ENCODE data around the gene DTNB. TPM values are rescaled to one million over a fixed set of nuclear protein-coding genes. Genes with fewer than 3 reads are reported as not detected.

The DTNB gene
- total RNA-seq, 1 donor from 2014 or later = 17.9 TPM

DNA sequence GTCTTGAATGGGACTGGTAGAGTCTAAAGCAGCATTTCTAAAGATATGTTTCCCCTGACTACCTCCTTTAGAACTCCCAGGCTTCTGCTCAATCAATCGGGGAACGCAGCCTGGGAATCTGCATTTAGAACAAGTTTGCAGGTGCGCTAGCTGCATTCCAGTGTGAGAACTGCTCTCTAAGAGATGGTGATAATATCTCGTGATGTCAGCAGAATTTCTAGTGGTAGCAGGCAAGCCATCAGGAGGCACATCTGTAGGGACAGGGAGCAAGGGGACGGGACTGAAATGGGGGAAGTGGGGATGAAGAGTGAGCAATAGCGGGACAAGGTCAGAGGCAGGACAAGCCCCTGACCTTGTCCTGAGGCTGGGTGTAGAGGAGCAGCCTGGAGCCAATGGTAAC lies 211.4 kb downstream of the DTNB start:
- Histone ChIP-seq H3K4me1 (no peaks in the 10 kb centered on the region), H3K36me3 (no peaks in the 10 kb centered on the region), H3K27ac (no peak overlapping the region), H3K9me3 (no peaks in the 10 kb centered on the region), H3K27me3 (no peaks in the 10 kb centered on the region), H3K4me3 (no peak overlapping the region)
- intact Hi-C loops (cut with DNase I) = no loop called here
- no peak for DNase-seq (ENCODE audit: extremely low spot score in 2 of 2)
- TF ChIP-seq, protein P1, sequence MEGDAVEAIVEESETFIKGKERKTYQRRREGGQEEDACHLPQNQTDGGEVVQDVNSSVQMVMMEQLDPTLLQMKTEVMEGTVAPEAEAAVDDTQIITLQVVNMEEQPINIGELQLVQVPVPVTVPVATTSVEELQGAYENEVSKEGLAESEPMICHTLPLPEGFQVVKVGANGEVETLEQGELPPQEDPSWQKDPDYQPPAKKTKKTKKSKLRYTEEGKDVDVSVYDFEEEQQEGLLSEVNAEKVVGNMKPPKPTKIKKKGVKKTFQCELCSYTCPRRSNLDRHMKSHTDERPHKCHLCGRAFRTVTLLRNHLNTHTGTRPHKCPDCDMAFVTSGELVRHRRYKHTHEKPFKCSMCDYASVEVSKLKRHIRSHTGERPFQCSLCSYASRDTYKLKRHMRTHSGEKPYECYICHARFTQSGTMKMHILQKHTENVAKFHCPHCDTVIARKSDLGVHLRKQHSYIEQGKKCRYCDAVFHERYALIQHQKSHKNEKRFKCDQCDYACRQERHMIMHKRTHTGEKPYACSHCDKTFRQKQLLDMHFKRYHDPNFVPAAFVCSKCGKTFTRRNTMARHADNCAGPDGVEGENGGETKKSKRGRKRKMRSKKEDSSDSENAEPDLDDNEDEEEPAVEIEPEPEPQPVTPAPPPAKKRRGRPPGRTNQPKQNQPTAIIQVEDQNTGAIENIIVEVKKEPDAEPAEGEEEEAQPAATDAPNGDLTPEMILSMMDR (IDR thresholded peaks at IDR 0.05) = no peak
- TF ChIP-seq POLR2A (IDR thresholded peaks at IDR 0.05) = no peak
- TF ChIP-seq POLR2AphosphoS5 (IDR thresholded peaks at IDR 0.05; ENCODE audit: insufficient read depth in 1 of 2, low read depth in 1 of 2) = no peak

DNA sequence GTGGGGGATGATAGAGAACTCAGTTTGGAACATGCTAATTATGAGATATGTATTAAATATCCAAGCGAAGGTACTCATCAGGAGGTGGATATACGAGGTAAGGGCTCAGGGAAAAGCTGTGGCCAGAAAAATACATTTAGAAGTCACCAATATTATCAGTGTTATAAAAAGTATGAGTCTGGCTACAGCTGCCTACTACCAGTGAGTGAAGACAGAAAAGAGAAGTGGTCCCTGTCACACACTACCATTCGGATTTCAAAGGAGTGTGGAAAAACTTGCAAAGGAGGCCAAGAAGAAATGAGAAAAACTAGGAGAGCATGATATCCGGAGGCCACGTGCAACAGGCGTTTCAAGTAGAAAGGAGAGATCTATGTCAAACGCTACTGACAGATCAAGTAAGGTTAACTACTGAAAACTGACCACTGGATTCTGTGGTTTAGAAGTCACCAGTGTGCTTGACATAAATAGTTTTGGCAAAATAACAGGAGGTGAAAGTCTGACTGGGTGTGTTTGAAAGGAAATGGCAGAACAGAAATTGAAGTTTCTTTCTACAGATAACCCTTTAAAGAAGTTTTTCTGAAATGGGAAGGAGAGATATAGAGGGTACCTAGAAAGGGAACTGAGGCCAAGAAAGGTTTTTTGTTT lies 213.0 kb downstream of the DTNB start:
- Histone ChIP-seq H3K27me3 (no peaks in the 10 kb centered on the region), H3K9me3 (no peaks in the 10 kb centered on the region), H3K36me3 (no peaks in the 10 kb centered on the region), H3K4me1 (no peaks in the 10 kb centered on the region), H3K27ac (no peak overlapping the region), H3K4me3 (no peak overlapping the region)
- TF ChIP-seq POLR2AphosphoS5 (IDR thresholded peaks at IDR 0.05; ENCODE audit: insufficient read depth in 1 of 2, low read depth in 1 of 2) (no peak), POLR2A (IDR thresholded peaks at IDR 0.05) (no peak)
- intact Hi-C loops (cut with DNase I) = no loop called here
- no peak for DNase-seq (ENCODE audit: extremely low spot score in 2 of 2)

DNA sequence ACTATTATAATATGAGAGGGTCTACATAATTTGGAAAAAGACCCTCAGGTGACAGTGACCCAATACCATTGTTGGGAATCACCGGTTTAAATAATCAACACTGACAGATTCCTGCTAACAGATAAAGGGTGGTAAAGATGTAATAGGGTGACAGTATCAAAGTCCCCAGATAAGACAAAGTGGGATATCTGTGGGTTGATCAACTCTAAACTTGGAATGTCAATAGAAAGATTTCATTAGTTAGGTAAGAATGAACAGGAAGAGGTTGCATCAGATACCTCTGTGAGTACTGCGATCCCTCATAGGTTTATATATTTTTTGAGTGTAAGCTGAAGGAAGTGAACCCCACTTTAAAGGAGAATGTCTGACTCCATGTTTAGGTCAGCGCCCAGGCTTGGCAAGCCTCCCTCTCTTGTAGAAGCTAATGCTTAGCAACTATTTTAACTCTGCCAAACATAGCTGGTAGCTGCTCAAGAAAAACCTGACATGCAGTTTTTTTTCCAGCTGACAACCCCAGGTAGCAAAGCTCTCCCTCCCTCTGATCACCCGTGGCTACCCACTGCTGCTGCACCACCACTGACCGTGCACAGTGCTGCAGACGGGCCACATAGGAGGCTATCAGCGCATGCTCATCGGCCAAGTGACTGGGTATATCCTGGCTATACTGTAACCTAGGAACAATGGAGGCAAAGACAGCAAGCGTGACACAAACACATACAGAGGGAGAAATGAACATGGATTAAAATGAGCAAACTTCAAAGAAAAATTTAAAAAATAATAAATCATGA lies 218.4 kb downstream of the DTNB start:
- no peak for DNase-seq (ENCODE audit: extremely low spot score in 2 of 2)
- H3K9me3 ChIP-seq = no peaks in the 10 kb centered on the region
- no peaks in the 10 kb centered on the region for H3K27me3 ChIP-seq
- no peak overlapping the region for H3K27ac ChIP-seq
- TF ChIP-seq POLR2A (IDR thresholded peaks at IDR 0.05) (no peak), POLR2AphosphoS5 (IDR thresholded peaks at IDR 0.05; ENCODE audit: insufficient read depth in 1 of 2, low read depth in 1 of 2) (no peak)
- TF ChIP-seq, protein P1 (IDR thresholded peaks at IDR 0.05) = no peak
- no peaks in the 10 kb centered on the region for H3K4me1 ChIP-seq
- no peaks in the 10 kb centered on the region for H3K36me3 ChIP-seq
- no peak overlapping the region for H3K4me3 ChIP-seq
- intact Hi-C loops (cut with DNase I) = no loop called here

DNA sequence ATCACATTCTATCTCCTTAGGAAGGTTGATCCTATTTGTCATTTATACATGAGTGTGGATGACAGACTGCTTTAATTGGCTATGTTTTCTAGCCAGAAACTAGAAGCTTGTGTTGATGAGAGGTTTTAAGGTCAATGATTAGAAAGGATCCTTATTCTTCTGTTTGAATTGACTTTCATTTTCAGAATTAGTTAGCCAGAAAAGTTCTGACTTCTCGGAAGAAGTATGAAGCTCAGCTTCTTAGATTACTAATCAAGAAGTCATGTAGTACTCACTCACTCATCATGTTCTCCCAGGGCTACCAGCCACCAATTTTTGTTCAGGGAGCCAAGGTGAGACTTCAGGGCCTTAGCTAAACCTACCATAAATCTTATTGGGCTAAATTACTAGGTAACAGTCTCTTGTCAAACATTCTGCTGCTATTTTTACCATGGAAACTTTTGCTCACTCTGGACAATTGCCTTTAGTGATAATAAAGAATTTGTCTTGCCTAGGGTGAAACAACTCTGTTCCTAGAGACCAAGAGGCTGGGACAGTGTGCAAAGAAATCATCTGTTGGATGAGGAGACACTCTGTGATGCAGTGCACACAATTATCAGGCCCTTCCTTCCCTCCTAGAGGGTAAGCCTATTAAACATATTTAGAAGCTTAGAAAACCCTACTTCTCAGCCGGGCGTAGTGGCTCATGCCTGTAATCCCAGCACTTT lies 220.0 kb downstream of the DTNB start:
- H3K4me3 ChIP-seq = no peak overlapping the region
- no peaks in the 10 kb centered on the region for H3K27me3 ChIP-seq
- no peaks in the 10 kb centered on the region for H3K36me3 ChIP-seq
- no peak overlapping the region for H3K27ac ChIP-seq
- no peaks in the 10 kb centered on the region for H3K9me3 ChIP-seq
- H3K4me1 ChIP-seq = no peaks in the 10 kb centered on the region
- DNase-seq (ENCODE audit: extremely low spot score in 2 of 2) = no peak
- intact Hi-C loops (cut with DNase I) = no loop called here
- TF ChIP-seq POLR2A (IDR thresholded peaks at IDR 0.05) = no peak
- TF ChIP-seq, protein P1 (IDR thresholded peaks at IDR 0.05) = no peak
- no peak for TF ChIP-seq POLR2AphosphoS5 (IDR thresholded peaks at IDR 0.05; ENCODE audit: insufficient read depth in 1 of 2, low read depth in 1 of 2)

DNA sequence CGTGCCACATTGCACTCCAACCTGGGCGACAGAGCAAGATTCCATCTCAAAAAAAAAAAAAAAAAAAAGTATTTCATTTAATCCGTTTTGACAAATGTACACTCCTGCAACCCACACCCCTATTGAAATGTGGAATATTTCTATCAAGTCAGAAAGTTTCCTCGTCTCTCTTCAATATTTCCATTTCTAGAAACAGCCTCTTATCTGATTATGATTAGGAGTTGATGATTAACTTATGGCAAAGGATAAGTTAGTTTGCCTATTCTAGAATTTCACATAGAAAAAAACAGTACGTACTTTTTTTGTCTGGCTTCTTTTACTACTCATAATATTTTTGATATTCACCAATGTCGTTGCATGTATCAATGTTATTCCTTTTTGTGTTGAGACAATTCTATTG lies 224.6 kb downstream of the DTNB start:
- intact Hi-C loops (cut with DNase I) = no loop called here
- H3K4me3 ChIP-seq = no peak overlapping the region
- H3K27ac ChIP-seq = no peak overlapping the region
- H3K4me1 ChIP-seq = no peaks in the 10 kb centered on the region
- no peaks in the 10 kb centered on the region for H3K9me3 ChIP-seq
- TF ChIP-seq POLR2A (IDR thresholded peaks at IDR 0.05) (no peak), POLR2AphosphoS5 (IDR thresholded peaks at IDR 0.05; ENCODE audit: insufficient read depth in 1 of 2, low read depth in 1 of 2) (no peak)
- TF ChIP-seq, protein P1 (IDR thresholded peaks at IDR 0.05) = no peak
- DNase-seq (ENCODE audit: extremely low spot score in 2 of 2) = no peak
- no peaks in the 10 kb centered on the region for H3K27me3 ChIP-seq
- H3K36me3 ChIP-seq = no peaks in the 10 kb centered on the region

Data from vagina (tissue), 2 donors.